GM18502 (cell line): ENCODE measurements around the gene ANKH.
"Not testable (repeated sequence)": the region's sequence is repeated elsewhere in the genome, so short reads cannot be mapped to it uniquely, and the experiment has no call there.

ENCODE experiments used
- ATAC-seq: cut with Tn5 transposase; IDR thresholded peaks from one replicate; pipeline ENCODE4 v1.9.1; 2021; ENCODE audit warnings: mild to moderate bottlenecking; ENCODE audit not compliant: unreplicated experiment, poor library complexity

Gene ANKH

GRCh38 chr5:14859980-14860379, 11.6 kb downstream of the ANKH start:
- ATAC-seq, result no peak

- no peak for ATAC-seq
Measured at GRCh38 chr5:14859150-14859549, 12.4 kb downstream of the ANKH start.

GRCh38 chr5:14855366-14855765, 16.2 kb downstream of the ANKH start:
- no peak for ATAC-seq

DNA sequence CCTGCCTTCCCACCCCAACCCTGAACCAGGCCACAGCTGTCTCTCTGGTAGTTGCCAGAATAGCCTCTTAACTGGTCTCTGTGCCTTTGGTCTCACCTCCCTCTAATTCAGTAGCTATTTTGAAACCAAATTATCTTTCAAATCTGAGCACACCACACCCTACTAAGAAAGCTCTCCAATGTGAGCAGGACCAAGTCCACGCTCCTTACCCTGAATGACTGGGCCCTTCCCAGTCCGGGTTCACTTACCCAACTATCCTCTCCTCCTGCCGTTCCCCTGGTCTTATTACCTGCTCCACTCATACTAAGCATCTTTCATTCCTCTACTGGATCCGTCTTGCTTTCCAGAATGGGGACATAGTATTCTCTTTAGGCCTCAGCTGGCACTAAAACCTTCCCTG, 16.8 kb downstream of the ANKH start:
- no peak for ATAC-seq

- no peak for ATAC-seq
Measured at GRCh38 chr5:14853685-14854084, 17.9 kb downstream of the ANKH start.

DNA sequence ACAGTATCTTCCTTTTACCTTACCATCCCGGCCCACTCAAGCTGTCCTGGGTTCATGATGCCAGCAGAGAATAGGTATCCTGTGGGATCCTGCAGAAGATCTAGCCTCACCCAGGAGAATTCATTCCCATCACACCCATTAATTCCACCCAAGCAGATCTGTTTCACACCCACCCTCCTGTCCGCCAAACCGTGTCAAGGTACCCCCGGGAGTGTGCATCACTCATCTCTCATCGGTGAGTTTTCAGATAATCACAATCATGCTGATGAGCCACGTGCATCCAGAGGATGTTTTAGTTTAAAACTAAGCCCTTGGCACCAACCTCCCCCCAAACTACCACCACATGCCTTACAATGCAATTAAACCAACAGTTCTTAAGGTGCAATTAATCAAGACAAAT, 18.8 kb downstream of the ANKH start:
- ATAC-seq, result no peak

DNA sequence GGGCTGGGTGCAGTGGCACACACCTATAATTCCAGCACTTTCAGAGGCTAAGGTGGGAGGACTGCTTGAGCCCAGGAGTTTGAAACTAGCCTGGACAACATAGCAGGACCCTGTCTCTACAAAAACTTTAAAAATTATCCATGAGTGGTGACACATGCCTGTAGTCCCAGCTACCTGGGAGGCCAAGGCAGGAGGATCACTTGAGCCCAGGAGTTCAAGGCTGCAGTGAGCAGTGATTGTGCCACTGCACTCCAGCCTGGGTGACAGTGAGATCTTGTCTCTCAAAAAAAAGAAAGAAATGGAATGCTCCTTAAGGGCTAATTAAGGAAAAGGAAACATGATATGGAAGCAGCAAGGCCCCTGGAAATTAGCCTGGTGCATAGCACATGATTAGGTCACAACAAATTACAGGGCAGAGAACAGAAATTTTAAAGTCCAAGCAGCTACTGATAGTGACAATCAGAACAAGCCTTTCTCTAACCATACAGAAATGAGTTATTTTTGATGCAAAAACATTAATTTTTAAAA, 19.5 kb downstream of the ANKH start:
- no peak for ATAC-seq

DNA sequence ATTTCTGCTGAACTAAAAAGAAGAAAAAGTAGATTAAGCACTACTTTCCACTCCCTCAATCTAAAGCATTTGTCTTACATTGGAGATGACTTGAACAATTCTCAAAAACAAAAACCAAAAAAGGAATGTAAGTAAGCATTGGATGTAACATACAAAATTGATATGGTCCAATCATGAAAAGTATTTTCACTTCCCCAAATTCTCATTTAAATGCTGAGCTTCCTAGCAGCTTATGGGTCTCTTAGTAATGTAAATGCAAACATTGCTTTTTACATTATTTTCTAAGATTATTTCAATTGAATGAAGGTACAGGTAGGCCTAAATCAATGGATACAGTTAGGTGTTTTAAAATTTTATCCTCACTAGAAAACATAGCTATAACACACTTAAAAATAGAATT, 20.0 kb downstream of the ANKH start:
- ATAC-seq, result no peak

DNA sequence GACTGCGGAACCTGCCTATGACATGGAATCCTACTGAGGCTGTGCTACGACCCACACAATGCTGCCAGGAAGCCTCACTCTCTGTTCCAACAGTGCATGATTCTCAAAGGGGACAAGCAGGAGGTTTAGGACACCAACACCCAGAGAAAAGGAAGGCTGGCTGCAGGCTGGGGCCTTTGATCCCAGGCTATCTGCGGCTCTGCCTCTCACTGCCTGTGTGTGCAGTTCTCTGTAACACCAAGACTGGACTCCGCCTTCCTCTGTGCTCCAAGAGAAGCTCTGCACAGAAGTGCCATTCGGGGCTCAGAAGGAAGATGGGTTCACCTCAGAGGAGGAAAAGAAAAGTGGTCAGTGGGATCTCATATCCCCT, 20.5 kb downstream of the ANKH start:
- no peak for ATAC-seq

- ATAC-seq, result no peak
Measured at GRCh38 chr5:14850419-14851049, 21.0 kb downstream of the ANKH start.

- ATAC-seq, result no peak
Measured at GRCh38 chr5:14849516-14850294, 21.9 kb downstream of the ANKH start.

DNA sequence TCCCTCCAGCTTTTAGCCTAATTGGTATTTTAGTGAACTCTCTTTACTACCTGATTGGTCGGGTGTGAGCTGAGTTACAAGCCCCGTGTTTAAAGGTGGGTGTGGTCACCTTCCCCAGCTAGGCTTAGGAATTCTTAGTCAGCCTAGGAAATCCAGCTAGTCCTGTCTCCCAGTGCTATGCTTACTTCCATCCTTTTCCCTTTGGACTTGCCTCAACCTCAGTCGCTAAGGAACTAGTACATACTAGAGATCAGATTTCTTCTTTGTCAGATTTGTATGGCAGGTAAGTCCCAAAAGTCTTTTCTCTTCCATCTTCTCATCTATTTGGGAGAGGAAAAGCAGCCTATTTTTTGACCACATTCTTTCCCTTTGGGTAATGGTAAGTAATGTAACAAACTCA, 22.6 kb downstream of the ANKH start:
- ATAC-seq, result not testable (repeated sequence)

DNA sequence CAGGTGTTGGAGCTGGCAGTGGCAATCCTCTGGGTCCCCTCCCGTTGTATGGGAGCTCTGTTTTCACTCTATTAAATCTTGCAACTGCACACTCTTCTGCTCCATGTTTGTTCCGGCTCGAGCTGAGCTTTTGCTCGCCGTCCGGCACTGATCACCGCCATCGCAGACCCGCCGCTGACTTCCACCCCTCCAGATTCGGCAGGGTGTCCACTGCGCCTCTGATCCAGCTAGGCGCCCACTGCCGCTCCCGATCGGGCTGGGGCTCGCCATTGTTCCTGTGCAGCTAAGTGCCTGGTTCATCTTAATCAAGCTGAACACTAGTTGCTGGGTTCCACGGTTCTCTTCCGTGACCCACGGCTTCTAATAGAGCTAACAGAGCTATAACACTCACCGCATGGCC, 23.2 kb downstream of the ANKH start:
- ATAC-seq, result no peak

- ATAC-seq, result no peak
Measured at GRCh38 chr5:14847471-14847870, 24.1 kb downstream of the ANKH start.

DNA sequence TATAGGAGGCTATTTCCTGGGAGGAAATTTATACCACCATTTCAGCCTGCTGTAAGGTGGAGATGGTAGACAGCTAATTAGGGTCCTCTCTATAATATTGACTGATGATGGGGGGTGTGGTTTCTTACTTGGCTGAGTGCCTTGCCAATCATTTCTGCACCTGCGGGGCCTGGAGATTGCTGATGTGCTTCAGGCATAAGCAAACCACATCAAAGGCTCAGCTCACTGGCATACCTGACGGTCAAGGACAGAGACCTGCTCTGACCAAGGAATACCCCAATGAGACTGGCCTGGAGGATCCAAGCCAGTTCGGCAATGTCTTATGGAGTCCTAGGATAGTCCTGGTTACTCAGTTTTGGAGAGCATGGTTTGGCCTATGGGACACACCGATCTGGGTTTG, 29.5 kb downstream of the ANKH start:
- ATAC-seq, result no peak

- ATAC-seq, result no peak
Measured at GRCh38 chr5:14840624-14841023, 31.0 kb downstream of the ANKH start.

DNA sequence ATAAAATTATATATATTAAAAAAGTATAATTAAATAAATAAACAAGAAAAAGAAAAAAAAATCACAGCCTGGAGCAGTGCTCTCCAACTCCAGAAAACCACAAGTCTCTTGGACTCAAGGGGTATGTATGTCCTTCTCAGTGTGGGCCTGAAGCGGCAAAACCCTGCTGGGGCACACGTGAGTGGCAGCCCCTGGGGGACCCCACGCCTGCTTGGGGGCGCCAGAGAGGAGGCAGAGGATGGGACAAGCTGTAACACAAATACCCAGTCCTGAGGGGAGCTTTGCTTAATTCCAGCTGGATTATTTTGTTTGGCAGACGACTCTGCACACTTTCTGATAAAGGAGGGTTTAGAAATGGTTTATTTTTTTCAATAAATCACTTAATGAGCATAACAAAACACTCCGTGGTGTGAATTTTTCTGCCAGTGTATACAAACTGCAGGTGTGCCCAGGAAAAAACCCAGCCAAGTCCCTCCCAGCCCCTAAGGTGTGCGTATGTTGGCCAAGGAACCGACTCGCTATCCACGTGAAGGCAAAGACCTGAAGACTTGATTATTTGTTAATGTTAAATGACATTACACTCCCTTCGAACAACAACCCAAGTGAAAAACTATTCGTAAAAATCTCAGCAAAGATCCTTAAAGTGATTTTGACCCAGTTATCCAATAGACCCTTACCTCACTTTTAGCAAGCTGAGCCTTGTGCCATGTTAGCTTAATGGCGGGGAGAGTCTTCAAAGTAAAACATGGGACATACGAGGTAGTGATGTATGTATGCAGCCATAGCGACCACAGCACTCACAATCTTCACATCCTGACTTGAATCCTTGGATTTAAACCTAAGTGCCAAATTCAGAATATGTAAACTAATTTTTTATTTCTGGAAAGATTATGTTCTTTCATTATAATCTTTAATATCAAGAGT, 32.9 kb downstream of the ANKH start:
- ATAC-seq, result no peak

- not testable (repeated sequence) for ATAC-seq
Measured at GRCh38 chr5:14837423-14838122, 34.0 kb downstream of the ANKH start.

DNA sequence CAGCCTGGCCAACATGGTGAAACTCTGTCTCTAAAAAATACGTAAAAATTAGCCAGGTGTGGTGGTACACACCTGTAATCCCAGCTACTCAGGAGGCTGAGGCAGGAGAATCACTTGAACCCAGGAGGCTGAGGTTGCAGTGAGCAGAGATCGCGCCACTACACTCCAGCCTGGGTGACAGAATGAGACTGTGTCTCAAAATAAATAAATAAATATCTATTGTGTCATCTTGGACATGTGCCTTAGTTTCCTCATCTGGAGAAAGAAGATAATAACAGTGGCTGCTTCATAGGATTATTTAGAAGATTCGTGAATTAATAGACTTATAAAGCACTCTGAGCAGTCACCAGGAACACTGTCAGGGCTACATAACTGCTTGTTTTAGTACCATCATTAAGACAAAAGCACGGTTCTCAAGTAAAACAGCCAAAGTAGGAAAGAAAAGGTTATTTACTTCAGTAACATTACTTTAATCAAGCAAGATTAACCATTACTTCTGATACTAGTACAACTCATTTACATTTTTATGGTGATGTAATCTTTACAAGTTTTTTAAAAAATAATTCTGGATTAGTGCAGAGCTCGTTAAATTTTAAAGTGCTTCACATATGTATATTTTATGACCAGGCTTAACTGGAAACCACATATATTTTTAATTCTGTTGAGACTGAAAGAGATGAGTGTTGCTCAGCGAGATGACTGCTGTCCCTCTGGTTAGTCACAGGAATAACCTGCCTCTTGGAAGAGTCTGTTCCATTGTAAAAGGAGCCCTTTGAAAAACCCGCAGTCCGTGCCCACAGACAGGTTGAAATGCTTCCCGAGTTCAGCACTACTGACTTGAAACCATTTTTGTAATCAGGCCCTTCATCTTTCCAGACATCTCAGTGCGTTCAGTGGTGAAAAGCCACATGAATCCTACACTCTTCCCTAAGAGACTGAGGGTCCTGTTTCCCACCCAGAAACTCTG, 36.7 kb downstream of the ANKH start:
- no peak for ATAC-seq
